A549 (cell line): Measurements from ENCODE around the gene ZG16B. TPM values are rescaled to one million over a fixed set of nuclear protein-coding genes. Genes with fewer than 3 reads are reported as not detected.
A peak's percentile ranks its signal among the peaks of the same experiment; 100 is the strongest.

ENCODE experiments used
- ATAC-seq, 2 experiments: fragments of 200-7000 bp in 1 of 2; fragments of >200 bp in 1 of 2; cut with Nextera tagmentation in 1 of 2; cut with Tn5 transposase in 1 of 2; 3 replicates each; pipeline versions ENCODE4 v1.8.0 to v1.9.1; 2018 to 2020; ENCODE audit warnings: mild to moderate bottlenecking in 1 of 2, moderate library complexity in 1 of 2
- CTCF ChIA-PET: fragments of 300-600 bp; sonication (Branson Sonifier 250); formaldehyde crosslinking; extraction: SDS; loops from one replicate; lab custom pipeline; 2021; ENCODE audit warnings: antibody characterized with exemption, inconsistent platforms; lab: Yijun Ruan, JAX
- POLR2A ChIA-PET: fragments of 350-600 bp; formaldehyde crosslinking; extraction: SDS; loops from one replicate; lab custom pipeline; 2021; ENCODE audit warnings: antibody characterized with exemption, inconsistent platforms; lab: Yijun Ruan, JAX
- DNase-seq, 2 experiments: peaks; one replicate each; pipeline versions ENCODE4 v3.0.0 to v3.0.0-alpha.2; 2011 to 2016; ENCODE audit warnings: low read depth in 1 of 2, low spot score in 1 of 2
- FAIRE-seq: peaks from 2 replicates; lab custom pipeline; 2011; peaks lifted over from hg19 to GRCh38; lab: Jason Lieb, UNC
- H3K27ac ChIP-seq, 2 experiments: fragments of >200 bp; sonication (Bioruptor Twin); formaldehyde crosslinking; 3 replicates each; pipeline ENCODE4 v1.5.1; 2016 to 2017
- H3K4me1 ChIP-seq: fragments of >200 bp; sonication (Bioruptor Twin); formaldehyde crosslinking; 3 replicates; pipeline ENCODE4 v1.6.1; 2016
- H3K4me2 ChIP-seq: fragments of >200 bp; sonication (Bioruptor Twin); formaldehyde crosslinking; 3 replicates; pipeline ENCODE4 v1.6.1; 2016
- H3K4me3 ChIP-seq: fragments of >200 bp; sonication (Bioruptor Twin); formaldehyde crosslinking; 3 replicates; pipeline ENCODE4 v1.5.1; 2016
- H3K9me3 ChIP-seq: fragments of >200 bp; sonication (Bioruptor Twin); formaldehyde crosslinking; 3 replicates; pipeline ENCODE4 v1.6.1; 2016
- CEBPB ChIP-seq, 2 experiments: fragments of >200 bp in 1 of 2; sonication (Bioruptor Twin) in 1 of 2; formaldehyde crosslinking in 1 of 2; IDR thresholded peaks; 2 replicates each; pipeline ENCODE4 v1.6.1; 2012 to 2016
- CHD2 ChIP-seq: fragments of 150-350 bp; IDR thresholded peaks from 2 replicates; pipeline ENCODE4 v1.6.1; 2014; ENCODE audit warnings: low read length; ENCODE audit not compliant: partially characterized antibody
- ESRRA ChIP-seq: fragments of 150-350 bp; IDR thresholded peaks from 2 replicates; pipeline ENCODE4 v1.6.1; 2014; ENCODE audit warnings: mild to moderate bottlenecking, low read length, borderline replicate concordance
- HDAC2 ChIP-seq: fragments of 200-600 bp; sonication (generic); IDR thresholded peaks from 2 replicates; pipeline ENCODE4 v1.6.1; 2016
- HEYL ChIP-seq: fragments of 250-450 bp; sonication (Bioruptor Pico); IDR thresholded peaks from 2 replicates; pipeline ENCODE4 v1.8.0; 2021; ENCODE audit warnings: mild to moderate bottlenecking, moderate library complexity
- HOXB13 ChIP-seq: fragments of 250-450 bp; sonication (Bioruptor Pico); IDR thresholded peaks from 2 replicates; pipeline ENCODE4 v1.5.0; 2020; ENCODE audit warnings: low read depth, mild to moderate bottlenecking, moderate library complexity
- KDM1A ChIP-seq: fragments of 200-600 bp; sonication (generic); IDR thresholded peaks from 2 replicates; pipeline ENCODE4 v1.6.1; 2016; ENCODE audit warnings: low read depth, mild to moderate bottlenecking
- MAFK ChIP-seq: fragments of 450-650 bp; IDR thresholded peaks from 2 replicates; pipeline ENCODE4 v1.6.1; 2014; ENCODE audit not compliant: partially characterized antibody
- MAZ ChIP-seq: fragments of 150-350 bp; IDR thresholded peaks from 2 replicates; pipeline ENCODE4 v1.6.1; 2014; ENCODE audit warnings: antibody characterized with exemption, low read depth, low read length, borderline replicate concordance
- MYC ChIP-seq: IDR thresholded peaks from 2 replicates; pipeline ENCODE4 v1.6.1; 2012; ENCODE audit warnings: mild to moderate bottlenecking, inconsistent platforms, low read length, improper control_type of control experiment, borderline replicate concordance
- POLR2AphosphoS2 ChIP-seq: conservative IDR thresholded peaks from 2 replicates; pipeline ENCODE4 v1.6.1; 2012; ENCODE audit warnings: low read length, improper control_type of control experiment, inconsistent platforms
- RAD21 ChIP-seq, 2 experiments: fragments of >200 bp in 1 of 2; sonication (Bioruptor Twin) in 1 of 2; formaldehyde crosslinking in 1 of 2; IDR thresholded peaks in 1 of 2; conservative IDR thresholded peaks in 1 of 2; 2 replicates in 1 of 2; 3 replicates in 1 of 2; pipeline ENCODE4 v1.6.1; 2012 to 2018; ENCODE audit warnings: inconsistent platforms in 1 of 2
- ZFP36 ChIP-seq: fragments of 450-650 bp; IDR thresholded peaks from 2 replicates; pipeline ENCODE4 v1.6.1; 2014; ENCODE audit warnings: borderline replicate concordance; ENCODE audit not compliant: partially characterized antibody
- ZNF302 ChIP-seq: fragments of 250-450 bp; sonication (Bioruptor Pico); IDR thresholded peaks from 2 replicates; pipeline ENCODE4 v1.9.0; 2021; ENCODE audit warnings: inconsistent platforms, mild to moderate bottlenecking, moderate library complexity
- ZSCAN20 ChIP-seq: fragments of 250-450 bp; sonication (Bioruptor Pico); IDR thresholded peaks from 2 replicates; pipeline ENCODE4 v1.8.0; 2022; ENCODE audit warnings: mild to moderate bottlenecking, moderate library complexity
- WGBS: methylation state at CpG from one replicate; pipeline ENCODE4 v1.1.6; 2017; ENCODE audit errors: missing lambda C conversion rate; 5-methylcytosine and 5-hydroxymethylcytosine counted together
- polyA plus RNA-seq, 4 experiments: library from polyadenylated mRNA; depleted of rRNA in 3 of 4; stranded (reverse); fragments of >200 nt; fragmentation: RNase III in 1 of 4; extraction: RNeasy Plus Mini Kit Qiagen cat#74134 plus additional on column Dnase treatment in 1 of 4; gene quantifications; 2 replicates in 3 of 4; 3 replicates in 1 of 4; pipeline ENCODE4 v1.2.3, GENCODE V29; 2011 to 2017
- TF ChIP-seq, protein P1 (sequence below): IDR thresholded peaks from 2 replicates; pipeline ENCODE4 v1.6.1; 2012; ENCODE audit warnings: low read depth, borderline replicate concordance
- TF ChIP-seq, protein P2 (sequence below): fragments of 200-600 bp; sonication (generic); IDR thresholded peaks from 2 replicates; pipeline ENCODE4 v1.6.1; 2016; ENCODE audit warnings: antibody characterized with exemption, mild to moderate bottlenecking, moderate library complexity
- TF ChIP-seq, protein P3 (sequence below): fragments of >200 bp; sonication (Bioruptor Twin); formaldehyde crosslinking; IDR thresholded peaks from 3 replicates; pipeline ENCODE4 v1.5.1; 2016
- TF ChIP-seq, protein P4 (sequence below): IDR thresholded peaks from 2 replicates; pipeline ENCODE4 v1.6.1; 2012

ZG16B gene
- polyA plus RNA-seq, 2 of the 4 experiments (the other 2 are of a cell fraction), result 0.40 to 0.85 TPM

- H3K9me3 ChIP-seq, result no peaks in the 10 kb centered on the region
- H3K4me2 ChIP-seq, result no peak overlapping the region
- ChIA-PET CTCF (interaction anchor here (0.6 to 3.8 kb wide), 2 partner anchors 28 to 37 kb away, joined by 3 to 12 read pairs; no protein-coding TSS in a partner anchor), POLR2A (no interaction called here)
- 0 out of 6 replicates have a peak overlapping the region, but pooled peaks of 1 of the 2 experiments have one; percentile 34 for H3K27ac ChIP-seq
- ATAC-seq, result peak; percentile 3 to 14; a peak in 3 of 6 replicates
- DNase-seq, result no peak
- WGBS, result 71% methylated on average over 15 of the region's 15 CpGs
- no peak overlapping the region for H3K4me3 ChIP-seq
- FAIRE-seq, result no peak
- H3K4me1 ChIP-seq, result no peaks in the 10 kb centered on the region
- TF ChIP-seq, protein P1, sequence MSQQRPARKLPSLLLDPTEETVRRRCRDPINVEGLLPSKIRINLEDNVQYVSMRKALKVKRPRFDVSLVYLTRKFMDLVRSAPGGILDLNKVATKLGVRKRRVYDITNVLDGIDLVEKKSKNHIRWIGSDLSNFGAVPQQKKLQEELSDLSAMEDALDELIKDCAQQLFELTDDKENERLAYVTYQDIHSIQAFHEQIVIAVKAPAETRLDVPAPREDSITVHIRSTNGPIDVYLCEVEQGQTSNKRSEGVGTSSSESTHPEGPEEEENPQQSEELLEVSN, result no peak
- TF ChIP-seq HOXB13 (no peak), HDAC2 (no peak), ZSCAN20 (CRISPR knock-in tag) (no peak), MAFK (no peak), CEBPB (IDR thresholded peaks at IDR 0.05) (no peak), ESRRA (no peak)
Observed at GRCh38 chr16:2786061-2786825, 43.9 kb upstream of the ZG16B start.

DNA sequence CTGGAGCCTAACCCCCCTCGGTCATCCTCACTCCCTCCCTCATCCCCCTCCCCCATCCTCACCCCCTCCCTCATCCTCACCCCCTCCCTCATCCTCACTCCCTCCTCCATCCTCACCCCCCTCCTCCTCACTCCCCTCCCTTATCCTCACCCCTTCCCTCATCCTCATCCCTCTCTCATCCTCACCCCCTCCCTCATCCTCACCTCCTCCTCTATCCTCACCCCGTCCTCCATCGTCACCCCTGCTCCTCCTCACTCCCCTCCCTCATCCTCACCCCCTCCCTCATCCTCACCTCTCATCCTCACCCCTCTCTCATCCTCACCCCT lies 43.3 kb upstream of the ZG16B start:
- ATAC-seq, result no peak
- DNase-seq, result no peak
- ChIA-PET POLR2A (no interaction called here), CTCF (interaction anchor here (0.6 kb wide), 1 partner anchor 28 kb away, joined by 3 read pairs; no protein-coding TSS in a partner anchor)
- Histone ChIP-seq H3K4me2 (no peak overlapping the region), H3K27ac (no peak overlapping the region), H3K9me3 (no peaks in the 10 kb centered on the region), H3K4me1 (no peaks in the 10 kb centered on the region)
- 43% methylated on average over 1 of the region's 3 CpGs for WGBS
- TF ChIP-seq HEYL (CRISPR knock-in tag) (no peak), CHD2 (no peak), ZNF302 (CRISPR knock-in tag) (no peak), HDAC2 (no peak), MAZ (no peak), ZFP36 (no peak), RAD21 (conservative IDR thresholded peaks at IDR 0.05 in 1 of 2, IDR thresholded peaks at IDR 0.05 in 1 of 2) (no peak), POLR2AphosphoS2 (no peak), KDM1A (no peak), MYC (no peak)
- TF ChIP-seq, protein P2, sequence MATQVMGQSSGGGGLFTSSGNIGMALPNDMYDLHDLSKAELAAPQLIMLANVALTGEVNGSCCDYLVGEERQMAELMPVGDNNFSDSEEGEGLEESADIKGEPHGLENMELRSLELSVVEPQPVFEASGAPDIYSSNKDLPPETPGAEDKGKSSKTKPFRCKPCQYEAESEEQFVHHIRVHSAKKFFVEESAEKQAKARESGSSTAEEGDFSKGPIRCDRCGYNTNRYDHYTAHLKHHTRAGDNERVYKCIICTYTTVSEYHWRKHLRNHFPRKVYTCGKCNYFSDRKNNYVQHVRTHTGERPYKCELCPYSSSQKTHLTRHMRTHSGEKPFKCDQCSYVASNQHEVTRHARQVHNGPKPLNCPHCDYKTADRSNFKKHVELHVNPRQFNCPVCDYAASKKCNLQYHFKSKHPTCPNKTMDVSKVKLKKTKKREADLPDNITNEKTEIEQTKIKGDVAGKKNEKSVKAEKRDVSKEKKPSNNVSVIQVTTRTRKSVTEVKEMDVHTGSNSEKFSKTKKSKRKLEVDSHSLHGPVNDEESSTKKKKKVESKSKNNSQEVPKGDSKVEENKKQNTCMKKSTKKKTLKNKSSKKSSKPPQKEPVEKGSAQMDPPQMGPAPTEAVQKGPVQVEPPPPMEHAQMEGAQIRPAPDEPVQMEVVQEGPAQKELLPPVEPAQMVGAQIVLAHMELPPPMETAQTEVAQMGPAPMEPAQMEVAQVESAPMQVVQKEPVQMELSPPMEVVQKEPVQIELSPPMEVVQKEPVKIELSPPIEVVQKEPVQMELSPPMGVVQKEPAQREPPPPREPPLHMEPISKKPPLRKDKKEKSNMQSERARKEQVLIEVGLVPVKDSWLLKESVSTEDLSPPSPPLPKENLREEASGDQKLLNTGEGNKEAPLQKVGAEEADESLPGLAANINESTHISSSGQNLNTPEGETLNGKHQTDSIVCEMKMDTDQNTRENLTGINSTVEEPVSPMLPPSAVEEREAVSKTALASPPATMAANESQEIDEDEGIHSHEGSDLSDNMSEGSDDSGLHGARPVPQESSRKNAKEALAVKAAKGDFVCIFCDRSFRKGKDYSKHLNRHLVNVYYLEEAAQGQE, result no peak
- TF ChIP-seq, protein P3, sequence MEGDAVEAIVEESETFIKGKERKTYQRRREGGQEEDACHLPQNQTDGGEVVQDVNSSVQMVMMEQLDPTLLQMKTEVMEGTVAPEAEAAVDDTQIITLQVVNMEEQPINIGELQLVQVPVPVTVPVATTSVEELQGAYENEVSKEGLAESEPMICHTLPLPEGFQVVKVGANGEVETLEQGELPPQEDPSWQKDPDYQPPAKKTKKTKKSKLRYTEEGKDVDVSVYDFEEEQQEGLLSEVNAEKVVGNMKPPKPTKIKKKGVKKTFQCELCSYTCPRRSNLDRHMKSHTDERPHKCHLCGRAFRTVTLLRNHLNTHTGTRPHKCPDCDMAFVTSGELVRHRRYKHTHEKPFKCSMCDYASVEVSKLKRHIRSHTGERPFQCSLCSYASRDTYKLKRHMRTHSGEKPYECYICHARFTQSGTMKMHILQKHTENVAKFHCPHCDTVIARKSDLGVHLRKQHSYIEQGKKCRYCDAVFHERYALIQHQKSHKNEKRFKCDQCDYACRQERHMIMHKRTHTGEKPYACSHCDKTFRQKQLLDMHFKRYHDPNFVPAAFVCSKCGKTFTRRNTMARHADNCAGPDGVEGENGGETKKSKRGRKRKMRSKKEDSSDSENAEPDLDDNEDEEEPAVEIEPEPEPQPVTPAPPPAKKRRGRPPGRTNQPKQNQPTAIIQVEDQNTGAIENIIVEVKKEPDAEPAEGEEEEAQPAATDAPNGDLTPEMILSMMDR, result no peak
- TF ChIP-seq, protein P4, sequence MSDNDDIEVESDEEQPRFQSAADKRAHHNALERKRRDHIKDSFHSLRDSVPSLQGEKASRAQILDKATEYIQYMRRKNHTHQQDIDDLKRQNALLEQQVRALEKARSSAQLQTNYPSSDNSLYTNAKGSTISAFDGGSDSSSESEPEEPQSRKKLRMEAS, result no peak
- TF ChIP-seq, all 56 proteins: peak for 0
- no peak for FAIRE-seq
- no peak overlapping the region for H3K4me3 ChIP-seq
